ENCODE data around the gene CLDN34.

The CLDN34 gene

GRCh38 chrX:9992724-9993123 is 25.6 kb downstream of the CLDN34 start (continued):
- TF ChIP-seq ZC3H10 (CRISPR knock-in tag; IDR thresholded peaks at IDR 0.05): no peak

GRCh38 chrX:9995855-9996339 is 28.7 kb downstream of the CLDN34 start:
- peak; percentile 73 for ATAC-seq
- no peak for TF ChIP-seq CREB5 (CRISPR knock-in tag; IDR thresholded peaks at IDR 0.05; ENCODE audit: low read depth)
- no peak for TF ChIP-seq POU6F1 (CRISPR knock-in tag; IDR thresholded peaks at IDR 0.05; ENCODE audit: borderline replicate concordance, low read depth)
- no peak for TF ChIP-seq CSRNP3 (CRISPR knock-in tag; IDR thresholded peaks at IDR 0.05)
- no peak for TF ChIP-seq ZNF565 (CRISPR knock-in tag; conservative IDR thresholded peaks at IDR 0.05; ENCODE audit: low read depth)
- TF ChIP-seq ESRRG (CRISPR knock-in tag; IDR thresholded peaks at IDR 0.05): no peak
- no peak for TF ChIP-seq BACH2 (CRISPR knock-in tag; IDR thresholded peaks at IDR 0.05; ENCODE audit: borderline replicate concordance)
- TF ChIP-seq ZC3H10 (CRISPR knock-in tag; IDR thresholded peaks at IDR 0.05): no peak
- no peak for TF ChIP-seq PATZ1 (CRISPR knock-in tag; IDR thresholded peaks at IDR 0.05; ENCODE audit: borderline replicate concordance)

GRCh38 chrX:9997041-9997440 is 29.9 kb downstream of the CLDN34 start:
- ATAC-seq: no peak
- TF ChIP-seq ISL1 (CRISPR knock-in tag; IDR thresholded peaks at IDR 0.05) (no peak), ESRRG (CRISPR knock-in tag; IDR thresholded peaks at IDR 0.05) (no peak), POU6F1 (CRISPR knock-in tag; IDR thresholded peaks at IDR 0.05; ENCODE audit: borderline replicate concordance, low read depth) (no peak), ZNF565 (CRISPR knock-in tag; conservative IDR thresholded peaks at IDR 0.05; ENCODE audit: low read depth) (no peak), ZC3H10 (CRISPR knock-in tag; IDR thresholded peaks at IDR 0.05) (no peak), PPARA (CRISPR knock-in tag; IDR thresholded peaks at IDR 0.05; ENCODE audit: borderline replicate concordance) (no peak), TCF4 (CRISPR knock-in tag; IDR thresholded peaks at IDR 0.05; ENCODE audit: borderline replicate concordance) (no peak), TOX (CRISPR knock-in tag; IDR thresholded peaks at IDR 0.05; ENCODE audit: borderline replicate concordance) (no peak), OSR1 (CRISPR knock-in tag; IDR thresholded peaks at IDR 0.05) (no peak), BACH2 (CRISPR knock-in tag; IDR thresholded peaks at IDR 0.05; ENCODE audit: borderline replicate concordance) (no peak), PATZ1 (CRISPR knock-in tag; IDR thresholded peaks at IDR 0.05; ENCODE audit: borderline replicate concordance) (no peak), SNAI2 (CRISPR knock-in tag; IDR thresholded peaks at IDR 0.05) (no peak)

- ATAC-seq: no peak
Measured at GRCh38 chrX:9997524-9997923, 30.4 kb downstream of the CLDN34 start.

GRCh38 chrX:10001496-10001895 is 34.3 kb downstream of the CLDN34 start:
- TF ChIP-seq ESRRG (CRISPR knock-in tag; IDR thresholded peaks at IDR 0.05) (no peak), TSHZ2 (CRISPR knock-in tag; IDR thresholded peaks at IDR 0.05) (no peak), ARNTL (CRISPR knock-in tag; IDR thresholded peaks at IDR 0.05; ENCODE audit: borderline replicate concordance, low read depth) (no peak)
- ATAC-seq: no peak

More at GRCh38 chrX:9997524-9997923, 30.4 kb downstream of the CLDN34 start:
- no peak for TF ChIP-seq PPARA (CRISPR knock-in tag; IDR thresholded peaks at IDR 0.05; ENCODE audit: borderline replicate concordance)
- no peak for TF ChIP-seq TOX (CRISPR knock-in tag; IDR thresholded peaks at IDR 0.05; ENCODE audit: borderline replicate concordance)

Measured in SK-N-SH treated with all-trans-retinoic acid at 6 μM for 48 hours (cell line).